ENCODE results near the gene MTUS2. TPM values are rescaled to one million over a fixed set of nuclear protein-coding genes. Genes with fewer than 3 reads are reported as not detected.

Gene MTUS2
- total and polyA plus RNA-seq, 2 experiments from 2014 or later: 0.27 to 0.38 TPM

DNA sequence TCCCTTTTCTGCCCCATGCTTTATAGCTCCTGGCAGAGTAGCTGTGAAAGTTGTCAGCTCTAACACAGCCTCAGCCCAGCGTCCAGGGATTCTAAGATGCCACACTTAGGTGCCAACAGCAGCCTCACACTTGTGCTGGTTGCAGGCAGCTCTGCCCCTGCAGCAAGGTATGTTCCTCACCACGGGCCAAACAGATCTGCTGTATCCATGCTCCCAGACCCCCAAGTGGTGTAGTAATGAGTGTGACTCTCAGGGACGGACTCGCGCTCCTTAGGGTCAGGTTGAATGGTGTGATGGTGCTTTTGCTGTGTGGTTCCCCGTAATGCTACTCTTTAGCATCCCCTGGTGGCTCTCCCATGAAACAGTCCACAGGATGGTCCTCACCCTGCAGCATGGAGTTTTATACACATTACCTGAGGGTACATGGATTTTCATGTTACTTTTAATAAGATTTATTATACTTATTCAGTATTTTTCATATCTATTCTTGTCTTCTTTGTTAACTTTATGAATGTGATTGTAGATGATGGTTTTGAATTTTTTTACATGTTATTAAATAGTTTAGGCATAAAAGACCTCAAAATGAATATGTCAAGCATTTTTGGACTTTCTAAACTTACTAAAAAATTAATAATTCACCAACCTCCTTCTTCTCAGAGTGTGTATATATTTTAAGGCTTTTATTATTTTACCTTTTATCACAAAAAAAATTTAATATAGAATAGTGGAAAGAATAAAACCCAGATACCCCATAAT, 542.9 kb downstream of the MTUS2 start:
- H3K36me3 Mint-ChIP-seq (ENCODE audit: low read depth): no peaks in the 10 kb centered on the region
- TF ChIP-seq, protein P1, sequence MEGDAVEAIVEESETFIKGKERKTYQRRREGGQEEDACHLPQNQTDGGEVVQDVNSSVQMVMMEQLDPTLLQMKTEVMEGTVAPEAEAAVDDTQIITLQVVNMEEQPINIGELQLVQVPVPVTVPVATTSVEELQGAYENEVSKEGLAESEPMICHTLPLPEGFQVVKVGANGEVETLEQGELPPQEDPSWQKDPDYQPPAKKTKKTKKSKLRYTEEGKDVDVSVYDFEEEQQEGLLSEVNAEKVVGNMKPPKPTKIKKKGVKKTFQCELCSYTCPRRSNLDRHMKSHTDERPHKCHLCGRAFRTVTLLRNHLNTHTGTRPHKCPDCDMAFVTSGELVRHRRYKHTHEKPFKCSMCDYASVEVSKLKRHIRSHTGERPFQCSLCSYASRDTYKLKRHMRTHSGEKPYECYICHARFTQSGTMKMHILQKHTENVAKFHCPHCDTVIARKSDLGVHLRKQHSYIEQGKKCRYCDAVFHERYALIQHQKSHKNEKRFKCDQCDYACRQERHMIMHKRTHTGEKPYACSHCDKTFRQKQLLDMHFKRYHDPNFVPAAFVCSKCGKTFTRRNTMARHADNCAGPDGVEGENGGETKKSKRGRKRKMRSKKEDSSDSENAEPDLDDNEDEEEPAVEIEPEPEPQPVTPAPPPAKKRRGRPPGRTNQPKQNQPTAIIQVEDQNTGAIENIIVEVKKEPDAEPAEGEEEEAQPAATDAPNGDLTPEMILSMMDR (conservative IDR thresholded peaks at IDR 0.05; ENCODE audit: low read depth in 2 of 2): peak; percentile 93 to 97
- 0 out of 2 replicates have a peak, but pooled peaks have one; percentile 11 for TF ChIP-seq CREB1 (CRISPR knock-in tag; IDR thresholded peaks at IDR 0.05; ENCODE audit: low read depth)
- TF ChIP-seq, protein P2, sequence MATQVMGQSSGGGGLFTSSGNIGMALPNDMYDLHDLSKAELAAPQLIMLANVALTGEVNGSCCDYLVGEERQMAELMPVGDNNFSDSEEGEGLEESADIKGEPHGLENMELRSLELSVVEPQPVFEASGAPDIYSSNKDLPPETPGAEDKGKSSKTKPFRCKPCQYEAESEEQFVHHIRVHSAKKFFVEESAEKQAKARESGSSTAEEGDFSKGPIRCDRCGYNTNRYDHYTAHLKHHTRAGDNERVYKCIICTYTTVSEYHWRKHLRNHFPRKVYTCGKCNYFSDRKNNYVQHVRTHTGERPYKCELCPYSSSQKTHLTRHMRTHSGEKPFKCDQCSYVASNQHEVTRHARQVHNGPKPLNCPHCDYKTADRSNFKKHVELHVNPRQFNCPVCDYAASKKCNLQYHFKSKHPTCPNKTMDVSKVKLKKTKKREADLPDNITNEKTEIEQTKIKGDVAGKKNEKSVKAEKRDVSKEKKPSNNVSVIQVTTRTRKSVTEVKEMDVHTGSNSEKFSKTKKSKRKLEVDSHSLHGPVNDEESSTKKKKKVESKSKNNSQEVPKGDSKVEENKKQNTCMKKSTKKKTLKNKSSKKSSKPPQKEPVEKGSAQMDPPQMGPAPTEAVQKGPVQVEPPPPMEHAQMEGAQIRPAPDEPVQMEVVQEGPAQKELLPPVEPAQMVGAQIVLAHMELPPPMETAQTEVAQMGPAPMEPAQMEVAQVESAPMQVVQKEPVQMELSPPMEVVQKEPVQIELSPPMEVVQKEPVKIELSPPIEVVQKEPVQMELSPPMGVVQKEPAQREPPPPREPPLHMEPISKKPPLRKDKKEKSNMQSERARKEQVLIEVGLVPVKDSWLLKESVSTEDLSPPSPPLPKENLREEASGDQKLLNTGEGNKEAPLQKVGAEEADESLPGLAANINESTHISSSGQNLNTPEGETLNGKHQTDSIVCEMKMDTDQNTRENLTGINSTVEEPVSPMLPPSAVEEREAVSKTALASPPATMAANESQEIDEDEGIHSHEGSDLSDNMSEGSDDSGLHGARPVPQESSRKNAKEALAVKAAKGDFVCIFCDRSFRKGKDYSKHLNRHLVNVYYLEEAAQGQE (IDR thresholded peaks at IDR 0.05; ENCODE audit: unreplicated experiment): no peak
- H2AFZ ChIP-seq: peak overlapping the region; percentile 44; the same call in 1 of the 2 replicates
- no peaks in the 10 kb centered on the region for H3K4me1 Mint-ChIP-seq
- H3K4me1 ChIP-seq (ENCODE audit: insufficient read depth): no peaks in the 10 kb centered on the region
- peaks cover 5% of the 10 kb centered on the region for H3K27me3 Mint-ChIP-seq (ENCODE audit: insufficient read depth, low read depth, poor library complexity)
- no peak overlapping the region for H3K27ac Mint-ChIP-seq
- no peak overlapping the region for H3K4me2 ChIP-seq
- H3F3A ChIP-seq (replicated peaks; ENCODE audit: low read depth): no peaks in the 10 kb centered on the region
- DNase-seq (ENCODE audit: low spot score) (peak; percentile 89), ATAC-seq (peak; percentile 99)
- no peak overlapping the region for H3K4me3 Mint-ChIP-seq
- no peak overlapping the region for H3K4me3 ChIP-seq
- no peaks in the 10 kb centered on the region for H3K27me3 ChIP-seq (ENCODE audit: insufficient read depth)
- H3K79me2 ChIP-seq (replicated peaks; ENCODE audit: insufficient read depth): no peaks in the 10 kb centered on the region
- no peaks in the 10 kb centered on the region for H4K20me1 ChIP-seq (replicated peaks; ENCODE audit: insufficient read depth)
- H3K36me3 ChIP-seq (ENCODE audit: insufficient read depth): no peaks in the 10 kb centered on the region
- no peaks in the 10 kb centered on the region for H3K9me3 Mint-ChIP-seq
- H3K27ac ChIP-seq (ENCODE audit: low read depth): no peak overlapping the region
- 0 out of 2 replicates have a peak, but pooled peaks cover 4% of the 10 kb centered on the region for H3K9me2 ChIP-seq (ENCODE audit: insufficient read depth)

DNA sequence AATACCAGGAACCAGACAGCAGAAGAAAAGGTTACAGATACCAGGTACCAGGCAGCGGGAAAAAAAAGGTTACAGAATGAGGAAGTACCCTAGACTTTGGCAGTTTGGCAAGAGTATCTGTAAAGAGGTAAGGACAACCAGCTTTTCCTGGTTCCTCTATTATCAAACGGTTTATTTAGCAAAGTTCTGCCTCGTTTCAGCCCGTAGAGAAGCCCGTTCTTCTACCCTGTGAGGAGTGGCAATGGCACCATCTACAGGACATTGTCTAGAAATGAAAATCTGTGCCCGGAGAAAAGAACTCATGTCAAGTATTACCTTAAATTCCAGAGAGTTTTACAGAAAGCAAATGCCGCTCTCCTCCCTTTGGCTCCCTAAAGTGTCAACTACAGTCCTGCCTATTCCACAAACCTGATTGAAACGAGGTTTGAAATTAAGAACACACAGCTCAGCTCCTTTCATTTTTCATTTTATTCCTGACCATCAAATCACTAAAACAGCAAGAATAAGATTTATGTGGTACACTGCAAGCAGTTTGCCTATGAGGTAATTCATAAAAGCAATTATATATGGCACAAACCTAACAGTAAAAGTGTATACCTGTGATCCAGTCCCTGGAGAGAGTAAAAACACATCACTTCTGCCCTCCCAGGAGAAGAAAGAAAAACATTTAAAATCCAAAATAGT, 549.1 kb downstream of the MTUS2 start:
- H3K9me2 ChIP-seq (ENCODE audit: insufficient read depth): 0 out of 2 replicates have a peak, but pooled peaks cover 3% of the 10 kb centered on the region
- peak; percentile 81 for DNase-seq (ENCODE audit: low spot score)
- H3K27me3 ChIP-seq (ENCODE audit: insufficient read depth): no peaks in the 10 kb centered on the region
- H3K36me3 Mint-ChIP-seq (ENCODE audit: low read depth): peaks cover 2% of the 10 kb centered on the region; the same call in 1 of the 3 replicates
- H3K27ac Mint-ChIP-seq: no peak overlapping the region
- no peaks in the 10 kb centered on the region for H3K4me1 ChIP-seq (ENCODE audit: insufficient read depth)
- H3K4me1 Mint-ChIP-seq: no peaks in the 10 kb centered on the region; the same call in 2 of the 3 replicates
- H3K79me2 ChIP-seq (replicated peaks; ENCODE audit: insufficient read depth): no peaks in the 10 kb centered on the region
- H3F3A ChIP-seq (replicated peaks; ENCODE audit: low read depth): no peaks in the 10 kb centered on the region
- H3K27me3 Mint-ChIP-seq (ENCODE audit: insufficient read depth, low read depth, poor library complexity): peaks cover 1% of the 10 kb centered on the region
- no peak overlapping the region for H3K4me2 ChIP-seq
- H3K4me3 Mint-ChIP-seq: no peak overlapping the region
- no peaks in the 10 kb centered on the region for H3K36me3 ChIP-seq (ENCODE audit: insufficient read depth)
- peaks cover 11% of the 10 kb centered on the region for H3K9me3 Mint-ChIP-seq
- no peaks in the 10 kb centered on the region for H4K20me1 ChIP-seq (replicated peaks; ENCODE audit: insufficient read depth)
- H2AFZ ChIP-seq: no peak overlapping the region
- ATAC-seq: peak; percentile 85
- no peak overlapping the region for H3K4me3 ChIP-seq
- H3K27ac ChIP-seq (ENCODE audit: low read depth): no peak overlapping the region
- TF ChIP-seq JUNB (IDR thresholded peaks at IDR 0.05; ENCODE audit: unreplicated experiment): no peak
- TF ChIP-seq CREB1 (CRISPR knock-in tag; IDR thresholded peaks at IDR 0.05; ENCODE audit: low read depth): no peak
- TF ChIP-seq, protein P2 (IDR thresholded peaks at IDR 0.05; ENCODE audit: unreplicated experiment): no peak
- no peak for TF ChIP-seq ZNF114 (CRISPR knock-in tag; IDR thresholded peaks at IDR 0.05)
- TF ChIP-seq, protein P1 (conservative IDR thresholded peaks at IDR 0.05; ENCODE audit: low read depth in 2 of 2): peak; percentile 74 to 76
- TF ChIP-seq ZNF331 (CRISPR knock-in tag; IDR thresholded peaks at IDR 0.05; ENCODE audit: low read depth): no peak
